Parathyroid adenoma (tissue), 2 donors: ENCODE results near the gene STOML1.

Experiments used
- H2AFZ ChIP-seq: fragments of 300-600 bp; sonication (generic); one replicate; pipeline ENCODE4 v1.7.0; 2017; ENCODE audit warnings: antibody characterized with exemption, mild to moderate bottlenecking
- H3K27ac ChIP-seq: fragments of 300-600 bp; sonication (generic); one replicate; pipeline ENCODE4 v1.7.0; 2017
- H3K27me3 ChIP-seq: fragments of 300-600 bp; sonication (generic); one replicate; pipeline ENCODE4 v1.7.0; 2017; ENCODE audit warnings: low read length; ENCODE audit not compliant: control insufficient read depth, insufficient read depth
- H3K36me3 ChIP-seq: fragments of 300-600 bp; sonication (generic); one replicate; pipeline ENCODE4 v1.7.0; 2017; ENCODE audit warnings: low read length; ENCODE audit not compliant: control insufficient read depth, insufficient read depth
- H3K4me1 ChIP-seq: fragments of 300-600 bp; sonication (generic); one replicate; pipeline ENCODE4 v1.7.0; 2017; ENCODE audit warnings: control low read depth
- H3K4me2 ChIP-seq: fragments of 300-600 bp; sonication (generic); one replicate; pipeline ENCODE4 v1.7.0; 2017; ENCODE audit warnings: low read length
- H3K4me3 ChIP-seq: fragments of 300-600 bp; sonication (generic); one replicate; pipeline ENCODE4 v1.7.0; 2017; ENCODE audit warnings: low read depth, low read length
- H3K79me2 ChIP-seq: fragments of 300-600 bp; sonication (generic); one replicate; pipeline ENCODE4 v1.7.0; 2017; ENCODE audit warnings: control low read depth
- H3K9ac ChIP-seq: fragments of 300-600 bp; sonication (generic); one replicate; pipeline ENCODE4 v1.7.0; 2017; ENCODE audit warnings: mild to moderate bottlenecking
- H3K9me3 ChIP-seq: fragments of 300-600 bp; sonication (generic); one replicate; pipeline ENCODE4 v1.7.0; 2017; ENCODE audit warnings: low read length; ENCODE audit not compliant: control insufficient read depth
- TF ChIP-seq, protein P1 (sequence below): fragments of 300-600 bp; sonication (generic); IDR thresholded peaks from one replicate; pipeline ENCODE4 v1.7.0; 2017; ENCODE audit warnings: antibody characterized with exemption, mild to moderate bottlenecking
- donor health status: primary hyperparathyroidism.

STOML1 gene

GRCh38 chr15:73952171-73952912 lies 39.8 kb downstream of the STOML1 start:
- Histone ChIP-seq H3K4me1 (no peaks in the 10 kb centered on the region), H3K4me2 (no peak overlapping the region)

GRCh38 chr15:73951601-73952000 lies 40.5 kb downstream of the STOML1 start:
- no peaks in the 10 kb centered on the region for H3K27me3 ChIP-seq
- H3K36me3 ChIP-seq = no peaks in the 10 kb centered on the region
- TF ChIP-seq, protein P1, sequence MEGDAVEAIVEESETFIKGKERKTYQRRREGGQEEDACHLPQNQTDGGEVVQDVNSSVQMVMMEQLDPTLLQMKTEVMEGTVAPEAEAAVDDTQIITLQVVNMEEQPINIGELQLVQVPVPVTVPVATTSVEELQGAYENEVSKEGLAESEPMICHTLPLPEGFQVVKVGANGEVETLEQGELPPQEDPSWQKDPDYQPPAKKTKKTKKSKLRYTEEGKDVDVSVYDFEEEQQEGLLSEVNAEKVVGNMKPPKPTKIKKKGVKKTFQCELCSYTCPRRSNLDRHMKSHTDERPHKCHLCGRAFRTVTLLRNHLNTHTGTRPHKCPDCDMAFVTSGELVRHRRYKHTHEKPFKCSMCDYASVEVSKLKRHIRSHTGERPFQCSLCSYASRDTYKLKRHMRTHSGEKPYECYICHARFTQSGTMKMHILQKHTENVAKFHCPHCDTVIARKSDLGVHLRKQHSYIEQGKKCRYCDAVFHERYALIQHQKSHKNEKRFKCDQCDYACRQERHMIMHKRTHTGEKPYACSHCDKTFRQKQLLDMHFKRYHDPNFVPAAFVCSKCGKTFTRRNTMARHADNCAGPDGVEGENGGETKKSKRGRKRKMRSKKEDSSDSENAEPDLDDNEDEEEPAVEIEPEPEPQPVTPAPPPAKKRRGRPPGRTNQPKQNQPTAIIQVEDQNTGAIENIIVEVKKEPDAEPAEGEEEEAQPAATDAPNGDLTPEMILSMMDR = no peak
- H3K4me1 ChIP-seq = no peaks in the 10 kb centered on the region
- peak overlapping the region; percentile 56 for H2AFZ ChIP-seq
- no peak overlapping the region for H3K4me2 ChIP-seq
- no peak overlapping the region for H3K9ac ChIP-seq
- peak overlapping the region; percentile 78 for H3K27ac ChIP-seq
- no peak overlapping the region for H3K4me3 ChIP-seq
- no peaks in the 10 kb centered on the region for H3K9me3 ChIP-seq
- H3K79me2 ChIP-seq = no peaks in the 10 kb centered on the region

More at GRCh38 chr15:73952171-73952912, 39.8 kb downstream of the STOML1 start:
- TF ChIP-seq, protein P1 = no peak
- Histone ChIP-seq H3K4me3 (no peak overlapping the region), H3K27me3 (no peaks in the 10 kb centered on the region), H3K9ac (no peak overlapping the region), H3K27ac (peak overlapping the region; percentile 78), H2AFZ (no peak overlapping the region), H3K36me3 (no peaks in the 10 kb centered on the region), H3K79me2 (no peaks in the 10 kb centered on the region), H3K9me3 (no peaks in the 10 kb centered on the region)

- Histone ChIP-seq H3K27ac (peak overlapping the region; percentile 78), H3K4me2 (no peak overlapping the region), H3K4me3 (no peak overlapping the region), H2AFZ (peak overlapping the region; percentile 56), H3K79me2 (no peaks in the 10 kb centered on the region), H3K27me3 (no peaks in the 10 kb centered on the region), H3K9ac (no peak overlapping the region), H3K4me1 (no peaks in the 10 kb centered on the region), H3K9me3 (no peaks in the 10 kb centered on the region), H3K36me3 (no peaks in the 10 kb centered on the region)
- TF ChIP-seq, protein P1 = peak; percentile 71
These were observed 41.1 kb downstream of the STOML1 start for GRCh38 chr15:73950831-73951561.

- H2AFZ ChIP-seq = no peak overlapping the region
- no peak overlapping the region for H3K4me2 ChIP-seq
- H3K27me3 ChIP-seq = no peaks in the 10 kb centered on the region
- H3K4me3 ChIP-seq = no peak overlapping the region
- H3K27ac ChIP-seq = peak overlapping the region; percentile 78
- TF ChIP-seq, protein P1 = no peak
- H3K9ac ChIP-seq = no peak overlapping the region
- H3K9me3 ChIP-seq = no peaks in the 10 kb centered on the region
- H3K4me1 ChIP-seq = no peaks in the 10 kb centered on the region
- H3K36me3 ChIP-seq = no peaks in the 10 kb centered on the region
- H3K79me2 ChIP-seq = no peaks in the 10 kb centered on the region
These were observed 41.6 kb downstream of the STOML1 start for GRCh38 chr15:73950479-73950830.
